GM12878 (cell line): ENCODE results near the gene SNRNP25. TPM values are rescaled to one million over a fixed set of nuclear protein-coding genes. Genes with fewer than 3 reads are reported as not detected.
A peak's percentile ranks its signal among the peaks of the same experiment; 100 is the strongest.
"Not testable (repeated sequence)": the region's sequence is repeated elsewhere in the genome, so short reads cannot be mapped to it uniquely, and the experiment has no call there.

Source experiments
- ATAC-seq: fragments of 200-7000 bp; cut with Tn5 transposase; 3 replicates; pipeline ENCODE4 v1.9.1; 2020; ENCODE audit warnings: mild to moderate bottlenecking, moderate library complexity
- BruUV-seq: library from RNA; stranded (reverse); fragments of 400-500 nt; replicated peaks from 2 replicates; lab custom pipeline; 2021; lab: Mats Ljungman, UMichigan
- CTCF ChIA-PET: fragments of 300-600 bp; sonication (Branson Sonifier 250); formaldehyde crosslinking; extraction: SDS; loops from one replicate; lab custom pipeline; 2021; ENCODE audit warnings: inconsistent platforms; lab: Yijun Ruan, JAX
- POLR2A ChIA-PET: fragments of 350-600 bp; formaldehyde crosslinking; extraction: SDS; loops from one replicate; lab custom pipeline; 2021; ENCODE audit warnings: inconsistent platforms; lab: Charles Lee
- RAD21 ChIA-PET: fragments of 300-600 bp; sonication (Branson Sonifier 250); formaldehyde crosslinking; loops from one replicate; lab custom pipeline; 2023; ENCODE audit warnings: antibody characterized with exemption; ENCODE audit not compliant: unreplicated experiment; lab: Charles Lee
- SMC1A ChIA-PET: fragments of 300-600 bp; sonication (Branson Sonifier 250); formaldehyde crosslinking; loops from one replicate; lab custom pipeline; 2023; ENCODE audit not compliant: unreplicated experiment, uncharacterized antibody; lab: Charles Lee
- DNase-seq: peaks from one replicate; pipeline ENCODE4 v3.0.0-alpha.2; 2011; ENCODE audit warnings: low read depth, low spot score
- FAIRE-seq: peaks from 3 replicates; lab custom pipeline; 2011; peaks lifted over from hg19 to GRCh38; lab: Jason Lieb, UNC
- H2AFZ ChIP-seq: 2 replicates; pipeline ENCODE4 v1.6.0; 2011; ENCODE audit warnings: low read depth, low read length, control low read depth; ENCODE audit not compliant: control insufficient read depth
- H3K27ac ChIP-seq: 2 replicates; pipeline ENCODE4 v1.5.1; 2011; ENCODE audit warnings: control low read depth; ENCODE audit not compliant: control insufficient read depth, insufficient read depth
- H3K27me3 ChIP-seq, 2 experiments: replicated peaks in 1 of 2; 2 replicates each; pipeline versions ENCODE4 v1.6.0 to v1.6.1; 2011; ENCODE audit warnings: low read length in 1 of 2; ENCODE audit not compliant: control insufficient read depth in 2 of 2, insufficient read depth in 2 of 2
- H3K36me3 ChIP-seq, 2 experiments: 2 replicates each; pipeline ENCODE4 v1.5.1; 2011; ENCODE audit warnings: low read length in 1 of 2; ENCODE audit not compliant: control insufficient read depth in 2 of 2, insufficient read depth in 2 of 2
- H3K4me1 ChIP-seq: 2 replicates; pipeline ENCODE4 v1.6.1; 2011; ENCODE audit warnings: mild to moderate bottlenecking, low read length, moderate library complexity, mixed read lengths; ENCODE audit not compliant: control insufficient read depth, insufficient read depth
- H3K4me2 ChIP-seq: 2 replicates; pipeline ENCODE4 v1.6.0; 2011; ENCODE audit warnings: control low read depth; ENCODE audit not compliant: control insufficient read depth, insufficient read depth
- H3K4me3 ChIP-seq: fragments of 200-600 bp; sonication (generic); 2 replicates; pipeline ENCODE4 v1.5.1; 2016
- H3K79me2 ChIP-seq: 2 replicates; pipeline ENCODE4 v1.6.0; 2011; ENCODE audit warnings: low read length; ENCODE audit not compliant: control insufficient read depth, insufficient read depth
- H3K9ac ChIP-seq: 2 replicates; pipeline ENCODE4 v1.8.0; 2011; ENCODE audit warnings: low read length, control low read depth, mixed read lengths; ENCODE audit not compliant: control insufficient read depth, insufficient read depth
- H3K9me3 ChIP-seq: replicated peaks from 3 replicates; pipeline ENCODE4 v1.5.1; 2011; ENCODE audit warnings: mild to moderate bottlenecking, low read length; ENCODE audit not compliant: control insufficient read depth, insufficient read depth
- H4K20me1 ChIP-seq: 2 replicates; pipeline ENCODE4 v1.6.0; 2011; ENCODE audit not compliant: control insufficient read depth, insufficient read depth
- HDAC6 ChIP-seq: fragments of 200-600 bp; sonication (generic); IDR thresholded peaks from one replicate; pipeline ENCODE4 v1.8.0; 2017; ENCODE audit warnings: antibody characterized with exemption; ENCODE audit not compliant: unreplicated experiment
- ZNF592 ChIP-seq: fragments of 450-650 bp; IDR thresholded peaks from 2 replicates; pipeline ENCODE4 v1.6.1; 2017; ENCODE audit warnings: mild to moderate bottlenecking, moderate library complexity
- WGBS: methylation state at CpG from one replicate; pipeline ENCODE4 v1.1.6; 2016; ENCODE audit warnings: low lambda C conversion rate; ENCODE audit not compliant: insufficient replicate concordance, insufficient coverage; ENCODE audit errors: missing lambda C conversion rate; 5-methylcytosine and 5-hydroxymethylcytosine counted together
- in situ Hi-C: fragments of 300-500 bp; cut with MboI; formaldehyde crosslinking; loops from 9 replicates; pipeline ENCODE4 v1.14.3; 2018; ENCODE audit warnings: mixed read lengths
- intact Hi-C: fragments of 100-400 bp; cut with micrococcal nuclease; formaldehyde crosslinking; loops from one replicate; pipeline ENCODE4 v1.14.2; 2022; ENCODE audit not compliant: unreplicated experiment
- polyA plus RNA-seq, 11 experiments: library from polyadenylated mRNA; depleted of rRNA in 4 of 11; unstranded in 6 of 11; stranded (reverse) in 5 of 11; fragments of >200 nt; fragmentation: Nextera tagmentation in 4 of 11; fragmentation: Illumina TruSeq in 1 of 11; extraction: Ambion mirVana in 4 of 11; extraction: Trizol in 1 of 11; gene quantifications; 1 replicate in 1 of 11; 2 replicates in 10 of 11; pipeline versions ENCODE4 v1.2.1 to v1.2.3, GENCODE V29; 2011 to 2016; ENCODE audit warnings: inconsistent platforms in 2 of 11, missing spikeins in 2 of 11, low read depth in 1 of 11
- total RNA-seq, 4 experiments: library from RNA; depleted of rRNA in 3 of 4; stranded (reverse); fragments of >200 nt in 3 of 4; fragmentation: Illumina TruSeq in 1 of 4; extraction: Trizol in 1 of 4; gene quantifications; 2 replicates each; pipeline versions ENCODE4 v1.2.1 to v1.2.3, GENCODE V29; 2013 to 2021
- TF ChIP-seq, protein P1 (sequence below): IDR thresholded peaks from 2 replicates; pipeline ENCODE4 v1.6.1; 2012; ENCODE audit warnings: low read depth, low read length, improper control_type of control experiment

Gene SNRNP25
- total and polyA plus RNA-seq, 10 of the 15 experiments (the other 5 are each of a cell fraction or from before 2014, with no cell fraction given) = 40.9 to 138 (median 67.2) TPM

GRCh38 chr16:37511-37910 is 16.1 kb upstream of the SNRNP25 start (continued):
- TF ChIP-seq, protein P1, sequence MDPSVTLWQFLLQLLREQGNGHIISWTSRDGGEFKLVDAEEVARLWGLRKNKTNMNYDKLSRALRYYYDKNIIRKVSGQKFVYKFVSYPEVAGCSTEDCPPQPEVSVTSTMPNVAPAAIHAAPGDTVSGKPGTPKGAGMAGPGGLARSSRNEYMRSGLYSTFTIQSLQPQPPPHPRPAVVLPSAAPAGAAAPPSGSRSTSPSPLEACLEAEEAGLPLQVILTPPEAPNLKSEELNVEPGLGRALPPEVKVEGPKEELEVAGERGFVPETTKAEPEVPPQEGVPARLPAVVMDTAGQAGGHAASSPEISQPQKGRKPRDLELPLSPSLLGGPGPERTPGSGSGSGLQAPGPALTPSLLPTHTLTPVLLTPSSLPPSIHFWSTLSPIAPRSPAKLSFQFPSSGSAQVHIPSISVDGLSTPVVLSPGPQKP = no peak
- TF ChIP-seq ZNF592 (no peak), HDAC6 (no peak)

DNA sequence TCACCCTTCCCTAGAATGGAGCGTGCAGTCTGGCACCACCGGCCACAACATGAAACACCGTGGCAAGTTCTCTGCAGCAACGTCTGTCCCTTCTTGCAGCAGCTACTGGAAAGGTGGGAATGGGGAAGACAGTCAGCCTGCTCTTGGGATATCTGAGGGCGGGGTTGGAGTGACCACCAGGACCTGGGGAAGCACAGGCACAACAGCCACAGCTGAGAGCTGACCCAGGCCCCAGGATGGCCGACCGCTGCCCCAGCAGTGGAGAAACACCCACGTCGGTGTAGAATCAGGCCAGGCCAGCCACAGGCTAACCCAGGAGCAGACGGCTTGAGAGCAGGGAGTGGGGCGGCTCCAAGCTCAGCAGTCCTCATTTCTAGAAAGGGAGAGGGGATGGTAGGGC is 15.4 kb upstream of the SNRNP25 start:
- ChIA-PET CTCF (interaction anchor here (0.6 to 3.4 kb wide), 5 partner anchors 15 to 204 kb away, joined by 3 to 19 read pairs (median 14); partner anchors contain the start of genes POLR3K and SNRNP25), SMC1A (interaction anchor here (2.7 kb wide), 1 partner anchor 15 kb away, joined by 10 read pairs; the partner anchor contains the start of genes POLR3K and SNRNP25), POLR2A (interaction anchor here (1.4 to 2.4 kb wide), 2 partner anchors 15 to 46 kb away, joined by 4 to 18 read pairs; partner anchors contain the start of genes POLR3K and SNRNP25), RAD21 (interaction anchor here (0.6 to 3.2 kb wide), 3 partner anchors 11 to 15 kb away, joined by 4 to 22 read pairs (median 5); partner anchors contain the start of genes POLR3K and SNRNP25)
- intact Hi-C loops, DNase-seq, BruUV-seq, H2AFZ ChIP-seq, H3K9ac ChIP-seq, H3K27me3 ChIP-seq, H3K4me3 ChIP-seq, FAIRE-seq, H3K79me2 ChIP-seq, ATAC-seq, H4K20me1 ChIP-seq, H3K9me3 ChIP-seq, in situ Hi-C loops, H3K4me2 ChIP-seq: not testable (repeated sequence)
- WGBS = 93% methylated on average over 11 of the region's 11 CpGs
- Histone ChIP-seq H3K36me3 (peaks cover 3 to 13% of the 10 kb centered on the region in 2 experiments; a peak in 3 of 4 replicates), H3K4me1 (peaks cover 34% of the 10 kb centered on the region), H3K27ac (peak overlapping the region; percentile 33; the same call in 1 of the 2 replicates)
